Hepatocyte (in vitro differentiated cells): ENCODE data around the gene NPVF. TPM values are rescaled to one million over a fixed set of nuclear protein-coding genes. Genes with fewer than 3 reads are reported as not detected.

Experiments used
- DNase-seq: peaks from one replicate; pipeline ENCODE4 v3.0.0-alpha.2; 2016; ENCODE audit warnings: low spot score
- H2AFZ ChIP-seq: fragments of 200-600 bp; sonication (generic); 2 replicates; pipeline ENCODE4 v1.6.0; 2016; ENCODE audit warnings: antibody characterized with exemption, mild to moderate bottlenecking
- H3K27ac ChIP-seq: fragments of 200-600 bp; sonication (generic); 2 replicates; pipeline ENCODE4 v1.5.1; 2016; ENCODE audit warnings: mild to moderate bottlenecking
- H3K27me3 ChIP-seq: fragments of 200-600 bp; sonication (generic); 2 replicates; pipeline ENCODE4 v1.6.1; 2016
- H3K36me3 ChIP-seq: fragments of 200-600 bp; sonication (generic); replicated peaks from 2 replicates; pipeline ENCODE4 v1.5.1; 2016; ENCODE audit warnings: low read depth; ENCODE audit not compliant: insufficient read depth
- H3K4me1 ChIP-seq: fragments of 200-600 bp; sonication (generic); 2 replicates; pipeline ENCODE4 v1.5.1; 2016; ENCODE audit warnings: mild to moderate bottlenecking, moderate library complexity; ENCODE audit not compliant: insufficient read depth
- H3K4me2 ChIP-seq: fragments of 200-600 bp; sonication (generic); 2 replicates; pipeline ENCODE4 v1.6.0; 2016
- H3K4me3 ChIP-seq: fragments of 200-600 bp; sonication (generic); 2 replicates; pipeline ENCODE4 v1.5.1; 2016; ENCODE audit warnings: mild to moderate bottlenecking
- H3K79me2 ChIP-seq: fragments of 200-600 bp; sonication (generic); 2 replicates; pipeline ENCODE4 v1.6.0; 2017; ENCODE audit warnings: mild to moderate bottlenecking
- H3K9me2 ChIP-seq: fragments of 200-600 bp; sonication (generic); replicated peaks from 2 replicates; pipeline ENCODE4 v1.6.0; 2017; ENCODE audit warnings: mild to moderate bottlenecking; ENCODE audit not compliant: insufficient read depth
- H3K9me3 ChIP-seq: fragments of 200-600 bp; sonication (generic); 2 replicates; pipeline ENCODE4 v1.5.1; 2016; ENCODE audit warnings: low read depth, mild to moderate bottlenecking
- H4K20me1 ChIP-seq: fragments of 200-600 bp; sonication (generic); 2 replicates; pipeline ENCODE4 v1.6.0; 2016; ENCODE audit warnings: mild to moderate bottlenecking; ENCODE audit not compliant: insufficient read depth, poor library complexity, severe bottlenecking
- EZH2 ChIP-seq: fragments of 200-600 bp; sonication (generic); IDR thresholded peaks from 2 replicates; pipeline ENCODE4 v1.6.1; 2016; ENCODE audit warnings: antibody characterized with exemption, mild to moderate bottlenecking, borderline replicate concordance
- EZH2phosphoT487 ChIP-seq: fragments of 200-600 bp; sonication (generic); IDR thresholded peaks from one replicate; pipeline ENCODE4 v1.6.1; 2018; ENCODE audit warnings: antibody characterized with exemption, mild to moderate bottlenecking, low read depth, moderate library complexity; ENCODE audit not compliant: unreplicated experiment, severe bottlenecking
- whole genome bisulfite sequencing: methylation state at CpG from one replicate; pipeline ENCODE4 v1.1.6; 2016; ENCODE audit warnings: low lambda C conversion rate; ENCODE audit errors: missing lambda C conversion rate; 5-methylcytosine and 5-hydroxymethylcytosine counted together
- polyA plus RNA-seq: library from polyadenylated mRNA; unstranded; fragments of >200 nt; fragmentation: Nextera tagmentation; extraction: Ambion mirVana; gene quantifications from 2 replicates; pipeline ENCODE4 v1.2.1, GENCODE V29; 2016
- total RNA-seq: library from RNA; depleted of rRNA; stranded (reverse); fragments of >200 nt; gene quantifications from 2 replicates; pipeline ENCODE4 v1.2.3, GENCODE V29; 2014
- TF ChIP-seq, protein P1 (sequence below): fragments of 200-600 bp; sonication (generic); IDR thresholded peaks from 2 replicates; pipeline ENCODE4 v1.5.1; 2016; ENCODE audit warnings: antibody characterized with exemption, mild to moderate bottlenecking; ENCODE audit not compliant: poor library complexity

The NPVF gene
- total and polyA plus RNA-seq, 2 experiments from 2014 or later, result not detected

DNA sequence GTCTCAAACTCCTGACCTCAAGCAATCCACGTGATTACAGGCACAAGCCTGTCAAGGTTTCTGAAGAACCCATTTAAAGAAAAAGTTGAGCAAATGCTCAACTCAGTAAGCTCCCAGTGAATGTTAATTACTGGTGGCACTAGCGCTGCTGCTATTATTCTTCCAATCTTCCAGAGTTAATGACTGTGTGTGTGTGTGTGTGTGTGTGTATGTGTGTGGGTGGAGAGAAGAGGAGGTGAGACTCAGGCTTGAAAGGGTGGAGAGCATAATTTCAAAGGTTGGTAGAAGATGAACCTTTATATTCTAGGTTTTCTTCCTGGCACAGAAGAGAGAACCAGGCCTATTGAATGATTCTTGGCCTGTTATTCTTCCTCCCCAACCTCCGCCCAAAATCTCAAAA lies 11.6 kb upstream of the NPVF start:
- Histone ChIP-seq H3K27me3 (no peaks in the 10 kb centered on the region), H3K9me3 (no peaks in the 10 kb centered on the region), H3K36me3 (no peaks in the 10 kb centered on the region), H3K9me2 (no peaks in the 10 kb centered on the region), H3K4me1 (no peaks in the 10 kb centered on the region), H3K79me2 (no peaks in the 10 kb centered on the region), H3K4me3 (no peak overlapping the region), H2AFZ (no peak overlapping the region), H3K27ac (no peak overlapping the region), H4K20me1 (no peaks in the 10 kb centered on the region), H3K4me2 (peak overlapping the region; percentile 22)
- no peak for DNase-seq
- TF ChIP-seq EZH2 (no peak), EZH2phosphoT487 (no peak)
- TF ChIP-seq, protein P1, sequence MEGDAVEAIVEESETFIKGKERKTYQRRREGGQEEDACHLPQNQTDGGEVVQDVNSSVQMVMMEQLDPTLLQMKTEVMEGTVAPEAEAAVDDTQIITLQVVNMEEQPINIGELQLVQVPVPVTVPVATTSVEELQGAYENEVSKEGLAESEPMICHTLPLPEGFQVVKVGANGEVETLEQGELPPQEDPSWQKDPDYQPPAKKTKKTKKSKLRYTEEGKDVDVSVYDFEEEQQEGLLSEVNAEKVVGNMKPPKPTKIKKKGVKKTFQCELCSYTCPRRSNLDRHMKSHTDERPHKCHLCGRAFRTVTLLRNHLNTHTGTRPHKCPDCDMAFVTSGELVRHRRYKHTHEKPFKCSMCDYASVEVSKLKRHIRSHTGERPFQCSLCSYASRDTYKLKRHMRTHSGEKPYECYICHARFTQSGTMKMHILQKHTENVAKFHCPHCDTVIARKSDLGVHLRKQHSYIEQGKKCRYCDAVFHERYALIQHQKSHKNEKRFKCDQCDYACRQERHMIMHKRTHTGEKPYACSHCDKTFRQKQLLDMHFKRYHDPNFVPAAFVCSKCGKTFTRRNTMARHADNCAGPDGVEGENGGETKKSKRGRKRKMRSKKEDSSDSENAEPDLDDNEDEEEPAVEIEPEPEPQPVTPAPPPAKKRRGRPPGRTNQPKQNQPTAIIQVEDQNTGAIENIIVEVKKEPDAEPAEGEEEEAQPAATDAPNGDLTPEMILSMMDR, result no peak
- 79% methylated on average over 3 of the region's 3 CpGs for WGBS

DNA sequence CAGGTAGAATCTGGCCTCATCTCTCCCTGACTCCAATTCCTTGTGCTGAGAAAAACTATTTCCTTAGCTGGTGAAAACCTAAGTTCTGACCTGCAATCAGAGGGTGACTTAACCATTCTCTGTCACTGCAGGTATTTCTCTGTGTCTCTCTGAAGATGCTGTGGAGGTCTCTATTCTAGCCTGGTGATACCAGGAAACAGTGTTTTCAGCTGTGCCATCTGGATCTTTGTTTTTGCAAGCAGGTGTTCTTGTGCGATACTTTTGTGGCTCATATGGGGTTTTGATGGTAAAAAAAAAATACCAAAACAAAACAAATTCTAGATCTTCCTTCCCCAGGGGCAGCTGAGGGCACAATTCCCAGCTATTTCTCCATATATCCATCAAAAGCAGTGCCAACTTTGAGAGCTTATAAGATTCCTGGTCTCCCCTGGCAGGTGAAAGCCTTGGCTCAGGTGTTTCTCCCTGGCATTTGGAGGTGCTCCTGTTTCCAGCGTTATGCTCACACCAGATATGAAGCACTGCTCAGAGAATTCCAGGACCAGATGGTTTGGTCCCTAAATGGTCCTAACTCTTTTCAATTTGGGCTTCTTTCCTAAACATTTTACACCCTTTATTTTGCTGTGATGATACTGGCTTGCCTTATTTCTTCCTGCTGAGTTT lies 9.9 kb upstream of the NPVF start:
- H3K4me3 ChIP-seq, result no peak overlapping the region
- no peaks in the 10 kb centered on the region for H3K36me3 ChIP-seq
- 81% methylated on average over 2 of the region's 2 CpGs for WGBS
- H3K4me2 ChIP-seq, result no peak overlapping the region
- no peaks in the 10 kb centered on the region for H3K9me2 ChIP-seq
- TF ChIP-seq EZH2 (no peak), EZH2phosphoT487 (no peak)
- TF ChIP-seq, protein P1, result no peak
- no peak for DNase-seq
- H3K9me3 ChIP-seq, result no peaks in the 10 kb centered on the region
- no peaks in the 10 kb centered on the region for H3K27me3 ChIP-seq
- no peaks in the 10 kb centered on the region for H3K79me2 ChIP-seq
- H3K4me1 ChIP-seq, result no peaks in the 10 kb centered on the region
- H4K20me1 ChIP-seq, result no peaks in the 10 kb centered on the region
- H2AFZ ChIP-seq, result no peak overlapping the region
- H3K27ac ChIP-seq, result no peak overlapping the region

DNA sequence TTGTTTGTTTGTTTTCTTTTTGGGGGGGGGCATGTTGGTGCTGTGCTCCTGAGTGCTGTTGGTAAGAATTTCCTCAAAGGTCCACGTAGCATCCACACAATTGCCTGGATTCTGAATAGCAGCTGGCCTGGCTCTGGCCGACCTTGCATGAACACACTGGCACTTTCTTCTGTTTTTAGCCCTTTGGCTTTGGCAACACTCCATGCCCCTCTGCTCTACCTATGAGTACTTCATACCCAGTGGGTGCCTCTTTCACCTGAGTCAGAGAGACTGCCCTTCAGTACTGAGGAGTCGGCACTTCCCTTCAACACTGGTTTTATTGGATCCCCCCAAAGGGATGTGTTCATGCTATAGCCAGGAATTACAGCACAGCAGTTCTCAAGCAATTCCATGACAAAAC lies 7.2 kb upstream of the NPVF start:
- no peaks in the 10 kb centered on the region for H3K36me3 ChIP-seq
- no peak overlapping the region for H2AFZ ChIP-seq
- H3K79me2 ChIP-seq, result no peaks in the 10 kb centered on the region
- no peak for DNase-seq
- no peak overlapping the region for H3K4me3 ChIP-seq
- no peak overlapping the region for H3K4me2 ChIP-seq
- H3K27me3 ChIP-seq, result no peaks in the 10 kb centered on the region
- WGBS, result 92% methylated on average over 3 of the region's 3 CpGs
- H3K27ac ChIP-seq, result no peak overlapping the region
- no peaks in the 10 kb centered on the region for H3K9me2 ChIP-seq
- H3K9me3 ChIP-seq, result no peaks in the 10 kb centered on the region
- no peaks in the 10 kb centered on the region for H3K4me1 ChIP-seq
- no peaks in the 10 kb centered on the region for H4K20me1 ChIP-seq
- no peak for TF ChIP-seq EZH2
- TF ChIP-seq, protein P1, result no peak
- no peak for TF ChIP-seq EZH2phosphoT487
